ENCODE data around the gene ACSL4.
"Not testable (repeated sequence)": the region's sequence is repeated elsewhere in the genome, so short reads cannot be mapped to it uniquely, and the experiment has no call there.

Gene ACSL4

DNA sequence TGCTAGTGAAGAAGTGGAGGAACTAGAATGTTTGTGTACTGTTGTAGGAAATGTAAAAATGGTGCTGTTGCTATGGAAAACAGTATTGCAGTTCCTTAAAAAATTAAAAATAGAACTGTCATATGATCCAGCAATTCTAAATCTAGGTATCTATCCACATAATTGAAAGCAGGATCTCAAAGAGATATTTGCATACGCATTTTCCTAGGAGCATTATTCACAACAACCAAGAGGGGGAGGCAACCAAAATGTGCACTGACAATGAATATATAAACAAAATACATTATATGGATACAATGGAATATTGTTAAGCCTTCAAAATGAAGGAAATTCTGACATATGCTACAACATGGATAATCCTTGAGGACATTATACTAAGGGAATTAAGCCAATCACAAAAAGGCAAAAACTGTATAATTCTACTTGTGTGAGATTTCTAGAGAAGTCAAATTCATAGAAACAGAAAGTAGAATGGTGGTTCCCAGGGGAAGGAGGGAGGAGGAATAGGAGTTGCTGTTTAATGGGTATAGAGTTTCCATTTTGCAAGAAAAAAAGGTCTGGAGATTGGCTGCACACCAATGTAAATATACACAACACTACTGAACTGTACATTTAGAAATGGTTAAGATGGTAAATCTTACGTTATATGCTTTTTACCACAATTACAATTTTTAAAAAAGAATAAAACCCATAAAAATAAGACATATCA lies 72.5 kb downstream of the ACSL4 start:
- DNase-seq, result no peak

DNA sequence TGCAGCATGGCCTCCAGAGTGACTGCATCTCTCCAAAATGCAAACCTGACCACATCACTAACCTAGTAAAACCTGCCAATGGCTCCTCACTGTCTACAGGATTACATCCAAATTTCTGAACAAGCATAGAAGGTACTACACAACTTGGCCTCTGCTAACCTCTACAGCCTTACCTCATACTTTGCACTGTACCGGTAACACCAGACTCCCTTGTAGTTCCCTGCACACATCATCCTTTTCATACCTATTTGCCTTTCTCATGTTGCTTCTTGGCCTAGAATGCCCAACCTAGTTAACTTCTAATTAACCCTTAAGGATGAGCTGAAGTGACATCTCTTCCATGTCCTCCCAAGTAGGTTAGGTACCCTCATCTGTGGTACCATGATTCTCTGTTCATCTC lies 74.7 kb downstream of the ACSL4 start:
- no peak for DNase-seq

DNA sequence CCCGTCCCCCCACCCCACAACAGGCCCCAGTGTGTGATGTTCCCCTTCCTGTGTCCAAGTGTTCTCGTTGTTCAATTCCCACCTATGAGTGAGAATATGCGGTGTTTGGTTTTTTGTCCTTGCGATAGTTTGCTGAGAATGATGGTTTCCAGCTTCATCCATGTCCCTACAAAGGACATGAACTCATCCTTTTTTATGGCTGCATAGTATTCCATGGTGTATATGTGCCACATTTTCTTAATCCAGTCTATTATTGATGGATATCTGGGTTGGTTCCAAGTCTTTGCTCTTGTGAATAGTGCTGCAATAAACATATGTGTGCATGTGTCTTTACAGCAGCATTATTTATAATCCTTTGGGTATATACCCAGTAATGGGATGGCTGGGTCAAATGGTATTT lies 75.7 kb downstream of the ACSL4 start:
- not testable (repeated sequence) for DNase-seq

DNA sequence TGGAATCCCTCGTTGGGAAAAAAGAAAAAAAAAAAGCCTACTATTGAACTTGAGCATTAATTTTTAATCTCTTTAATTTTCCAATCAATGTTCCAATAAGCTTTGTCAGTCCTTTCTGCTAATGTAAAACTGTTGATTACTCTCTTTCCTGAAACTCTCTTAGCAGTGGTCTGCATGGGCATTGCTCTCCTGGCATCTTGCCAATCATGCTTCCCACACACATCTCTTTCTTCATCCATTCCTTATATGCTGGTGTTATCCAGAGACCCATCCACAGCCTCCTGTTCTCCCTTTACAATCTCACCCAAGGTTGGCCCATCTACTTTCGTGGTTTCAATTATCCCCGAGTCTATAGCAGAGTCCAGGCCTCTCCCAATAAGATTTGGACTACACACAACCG lies 76.3 kb downstream of the ACSL4 start:
- DNase-seq, result no peak

DNA sequence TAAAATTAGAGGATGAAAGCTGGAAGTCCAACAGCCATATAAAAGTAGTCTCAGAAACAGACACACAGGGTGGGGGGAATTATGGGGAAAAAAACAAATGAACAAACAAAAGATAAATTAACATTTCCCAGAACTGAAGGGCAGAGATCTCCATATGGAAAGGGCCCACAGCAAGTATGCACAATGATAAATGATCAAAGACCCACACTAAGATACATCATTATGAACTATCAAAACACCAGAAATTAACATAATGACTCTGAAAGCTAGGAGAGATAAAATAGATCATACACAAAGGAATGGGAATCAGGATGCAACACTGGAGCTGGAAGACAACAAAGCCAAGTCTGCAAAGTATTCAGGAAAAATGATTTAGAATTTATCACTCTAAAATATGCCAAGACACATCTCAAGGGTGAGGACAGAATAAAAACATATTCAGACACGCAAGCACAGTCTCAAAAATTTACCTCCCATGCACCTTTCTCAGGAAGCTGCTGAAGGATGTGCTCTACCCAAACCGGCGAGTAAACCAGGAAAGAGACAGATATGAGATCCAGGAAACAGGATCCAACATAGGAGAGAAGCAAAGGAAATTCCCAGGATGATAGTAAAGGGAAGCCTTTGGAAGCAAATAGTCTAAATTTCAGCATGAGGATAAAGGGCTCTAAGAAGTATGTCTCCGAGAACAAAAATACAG lies 77.4 kb downstream of the ACSL4 start:
- no peak for DNase-seq

DNA sequence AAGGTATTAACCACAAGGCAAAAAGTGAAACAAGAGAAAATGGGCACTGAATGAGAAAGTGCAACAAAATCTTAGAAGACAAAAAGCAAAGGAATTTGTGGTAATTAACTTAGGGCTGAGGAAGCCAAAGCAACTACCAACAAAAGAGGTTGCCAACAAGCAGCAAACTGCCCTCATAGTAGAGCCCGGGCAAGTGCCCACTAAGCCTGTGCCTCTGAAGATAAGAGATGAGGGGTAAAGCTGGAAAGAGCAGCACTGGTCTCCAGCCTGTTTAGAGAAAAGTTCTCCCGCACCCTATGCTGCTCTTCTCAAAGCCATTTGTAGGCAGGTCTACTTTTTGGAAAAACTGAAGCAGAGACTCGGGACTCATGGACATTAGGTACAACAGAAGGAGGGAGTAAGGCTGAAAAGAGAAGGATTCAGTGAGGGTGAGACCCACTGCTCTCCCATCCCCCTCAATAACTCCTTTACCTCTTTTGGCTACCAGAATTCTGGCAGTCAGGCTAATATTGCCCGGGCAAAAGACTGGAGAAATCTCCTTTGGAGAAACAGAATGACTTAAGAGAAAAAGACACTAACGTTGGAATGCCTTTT lies 78.4 kb downstream of the ACSL4 start:
- no peak for DNase-seq

DNA sequence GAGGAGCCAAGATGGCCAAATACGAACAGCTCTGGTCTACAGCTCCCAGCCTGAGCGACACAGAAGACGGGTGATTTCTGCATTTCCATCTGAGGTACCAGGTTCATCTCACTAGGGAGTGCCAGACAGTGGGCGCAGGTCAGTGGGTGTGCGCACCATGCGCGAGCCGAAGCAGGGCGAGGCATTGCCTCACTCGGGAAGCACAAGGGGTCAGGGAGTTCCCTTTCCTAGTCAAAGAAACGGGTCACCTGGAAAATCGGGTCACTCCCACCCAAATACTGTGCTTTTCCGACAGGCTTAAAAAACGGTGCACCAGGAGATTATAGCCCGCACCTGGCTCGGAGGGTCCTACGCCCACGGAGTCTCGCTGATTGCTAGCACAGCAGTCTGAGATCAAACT lies 88.4 kb downstream of the ACSL4 start:
- DNase-seq, result not testable (repeated sequence)

DNA sequence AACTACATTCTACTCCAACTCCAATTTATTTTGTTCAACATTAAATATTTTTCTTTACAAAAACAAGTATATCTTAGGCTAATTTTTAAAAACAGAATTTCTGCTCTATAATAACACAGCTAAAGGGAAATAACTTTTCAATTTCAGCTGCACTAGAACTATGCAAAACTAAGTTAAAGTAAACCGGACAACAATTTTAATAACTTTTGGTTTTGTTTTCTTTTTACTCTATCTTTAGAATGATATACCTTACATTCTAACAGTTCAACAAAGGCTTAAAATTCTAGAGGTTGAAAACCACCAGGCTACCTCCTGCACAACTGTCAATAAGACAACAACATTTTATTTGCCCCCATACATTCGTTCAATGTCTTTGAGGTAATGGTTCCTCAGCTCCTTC lies 89.4 kb downstream of the ACSL4 start:
- DNase-seq, result no peak

DNA sequence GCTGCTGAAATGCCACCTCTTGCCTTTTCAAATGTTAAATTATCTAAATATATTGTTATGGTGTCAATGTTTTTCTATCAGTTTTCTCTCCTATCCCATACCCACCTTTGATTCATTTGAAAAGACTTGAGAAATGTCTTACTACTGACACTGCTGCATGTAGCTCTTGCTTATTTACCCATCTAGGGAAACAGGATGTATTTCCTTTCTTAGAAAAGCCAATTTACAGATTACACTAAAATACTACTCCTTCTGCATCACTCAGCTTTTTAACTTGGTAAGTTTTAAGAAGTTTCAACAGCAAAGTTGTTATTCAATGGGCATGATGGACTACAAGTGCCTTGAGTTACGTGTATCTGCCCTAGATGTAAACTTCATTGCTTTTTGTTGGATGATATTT lies 94.9 kb downstream of the ACSL4 start:
- no peak for DNase-seq

DNA sequence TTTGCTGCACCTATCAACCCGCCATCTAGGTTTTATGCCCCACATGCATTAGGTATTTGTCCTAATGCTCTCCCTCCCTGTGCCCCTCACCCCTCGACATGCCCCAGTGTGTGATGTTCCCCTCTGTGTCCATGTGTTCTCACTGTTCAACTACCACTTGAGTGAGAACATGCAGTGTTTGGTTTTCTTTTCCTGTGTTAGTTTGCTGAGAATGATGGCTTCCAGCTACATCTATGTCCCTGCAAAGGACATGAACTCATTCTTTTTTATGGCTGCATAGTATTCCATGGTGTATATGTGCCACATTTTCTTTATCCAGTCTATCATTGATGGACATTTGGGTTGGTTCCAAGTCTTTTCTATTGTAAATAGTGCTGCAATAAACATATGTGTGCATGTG lies 95.6 kb downstream of the ACSL4 start:
- not testable (repeated sequence) for DNase-seq

DNA sequence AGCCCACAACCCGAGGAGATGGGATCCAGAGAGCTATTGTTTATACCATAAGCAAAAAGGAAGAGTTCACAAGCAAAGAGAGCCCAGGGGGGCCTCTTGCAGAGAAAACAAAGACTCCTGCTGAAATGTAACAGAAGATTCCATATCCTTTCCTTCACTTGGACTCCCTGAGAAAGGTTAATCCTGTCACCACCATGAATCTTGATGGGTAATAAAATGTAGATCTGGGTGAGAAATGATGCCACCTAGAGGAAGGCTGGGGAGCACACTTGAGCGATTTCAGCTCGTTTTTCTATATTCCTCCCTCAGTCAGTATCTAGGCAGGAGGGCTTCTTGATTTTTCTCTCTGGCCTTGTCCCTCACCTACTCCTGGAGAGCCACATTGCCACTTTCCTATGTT lies 97.9 kb downstream of the ACSL4 start:
- no peak for DNase-seq

DNA sequence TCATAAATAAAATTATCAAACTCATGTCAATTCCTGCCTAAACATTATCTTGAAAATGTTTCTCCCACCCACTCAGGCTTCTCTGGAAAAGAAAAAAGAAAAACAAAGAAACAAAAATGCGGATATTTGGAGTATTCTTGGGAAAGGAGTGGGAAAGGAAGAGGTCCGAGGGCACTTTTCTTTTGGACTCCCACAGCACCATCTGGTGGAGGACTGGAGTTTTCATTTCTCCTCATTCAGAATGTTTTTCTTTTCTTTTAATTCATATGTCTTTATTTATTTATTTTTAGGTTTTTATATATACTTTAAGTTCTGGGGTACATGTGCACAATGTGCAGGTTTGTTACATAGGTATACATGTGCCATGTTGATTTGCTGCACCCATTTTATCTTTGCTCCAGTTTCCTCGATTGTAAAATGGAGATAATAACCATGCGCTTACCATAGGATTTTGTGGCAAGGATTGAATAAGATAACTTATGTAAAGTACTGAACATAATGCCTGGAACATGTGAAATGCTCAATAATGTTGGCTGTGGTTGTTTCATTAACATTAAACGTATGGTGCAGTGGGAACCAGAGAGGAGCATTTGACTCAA lies 100.1 kb downstream of the ACSL4 start:
- DNase-seq, result no peak

DNA sequence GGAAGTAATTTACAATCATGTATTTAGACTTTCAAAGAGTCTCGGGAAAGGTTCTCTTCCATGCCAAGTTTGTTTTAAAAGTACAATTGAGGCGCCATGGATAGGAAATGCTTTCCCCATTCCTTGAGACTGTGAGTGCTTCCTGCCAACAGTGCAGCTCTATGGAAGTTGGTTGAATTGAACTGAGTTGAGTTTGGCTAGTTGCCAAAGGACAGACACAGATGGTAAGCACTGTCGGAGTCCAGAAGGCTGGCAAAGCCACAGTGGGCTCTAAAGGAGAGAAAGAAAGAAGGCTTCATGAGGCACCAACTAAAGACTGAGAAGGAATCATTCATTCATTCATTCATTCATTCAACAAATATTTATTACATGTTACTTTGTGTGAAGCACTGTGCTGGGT lies 103.7 kb downstream of the ACSL4 start:
- DNase-seq, result no peak

DNA sequence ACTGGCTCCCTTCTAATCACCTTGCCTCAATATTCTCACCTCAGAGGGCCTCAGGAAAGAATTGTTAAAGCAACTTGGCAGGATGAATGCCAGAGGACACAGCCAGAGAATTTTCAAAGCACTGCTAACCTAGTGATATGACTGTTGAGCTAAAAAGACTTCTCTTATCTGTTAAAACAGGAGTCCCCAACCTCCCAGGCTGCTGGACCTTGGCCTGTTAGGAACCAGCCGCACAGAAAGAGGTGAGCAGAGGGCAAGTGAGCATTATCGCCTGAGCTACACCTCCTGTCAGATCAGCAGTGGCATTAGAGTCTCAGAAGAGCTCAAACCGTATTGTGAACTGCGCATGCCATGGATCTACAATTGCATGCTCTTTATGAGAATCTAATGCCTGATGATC lies 106.4 kb downstream of the ACSL4 start:
- DNase-seq, result no peak

DNA sequence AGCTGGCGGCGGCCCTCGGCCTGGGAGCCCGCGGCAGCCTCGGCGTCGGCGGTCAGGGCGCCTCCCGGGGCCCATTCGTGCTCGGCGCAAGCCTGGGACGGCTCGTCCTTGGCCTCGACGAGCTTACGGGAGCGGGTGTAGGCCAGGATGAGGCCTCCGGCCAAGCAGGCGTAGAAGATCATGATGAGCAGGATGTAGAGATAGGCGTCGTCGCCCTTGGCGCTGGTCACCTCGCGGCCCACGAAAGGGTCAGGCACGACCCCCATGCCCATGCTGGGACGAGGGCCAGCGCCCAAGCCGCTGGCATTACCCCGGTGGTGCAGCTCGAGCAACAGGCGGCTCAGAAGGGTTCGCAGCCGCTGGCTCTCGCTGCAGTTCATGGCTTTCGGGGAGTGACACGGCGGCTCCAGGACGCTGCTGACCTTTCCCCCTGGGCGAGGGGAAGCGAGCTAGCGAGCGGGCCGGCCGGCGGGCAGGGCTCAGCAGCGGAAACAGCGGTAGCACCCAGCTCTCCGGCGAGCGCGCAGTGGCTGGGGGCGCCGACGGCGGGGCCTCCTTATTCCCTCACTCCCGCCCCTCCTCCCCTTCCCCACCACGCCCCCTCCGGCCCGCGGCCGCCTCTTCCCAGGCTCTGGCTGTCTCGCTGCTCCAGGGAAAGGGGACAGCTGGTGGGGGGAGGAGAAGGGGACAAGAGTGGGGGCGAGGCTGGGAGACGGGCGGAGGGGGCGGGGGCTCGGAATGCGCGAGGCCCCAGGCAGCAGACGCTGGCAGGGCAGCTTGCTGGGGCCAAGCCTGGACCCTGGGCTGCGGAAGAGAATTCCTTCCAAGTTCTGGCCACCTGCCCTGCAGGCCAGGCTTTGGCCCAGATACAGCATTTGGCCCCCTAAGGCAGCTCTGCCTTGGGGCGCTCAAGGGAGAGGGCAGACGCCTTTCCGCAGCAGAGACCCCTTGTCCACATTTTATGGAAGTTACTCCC lies 108.1 kb downstream of the ACSL4 start, which contains the start of gene KCNE5:
TSS of gene KCNE5 (minus strand) at position 532 of the 976 bp plus-strand sequence. CDS start at position 380, 152 bp downstream.
- DNase-seq, result no peak

DNA sequence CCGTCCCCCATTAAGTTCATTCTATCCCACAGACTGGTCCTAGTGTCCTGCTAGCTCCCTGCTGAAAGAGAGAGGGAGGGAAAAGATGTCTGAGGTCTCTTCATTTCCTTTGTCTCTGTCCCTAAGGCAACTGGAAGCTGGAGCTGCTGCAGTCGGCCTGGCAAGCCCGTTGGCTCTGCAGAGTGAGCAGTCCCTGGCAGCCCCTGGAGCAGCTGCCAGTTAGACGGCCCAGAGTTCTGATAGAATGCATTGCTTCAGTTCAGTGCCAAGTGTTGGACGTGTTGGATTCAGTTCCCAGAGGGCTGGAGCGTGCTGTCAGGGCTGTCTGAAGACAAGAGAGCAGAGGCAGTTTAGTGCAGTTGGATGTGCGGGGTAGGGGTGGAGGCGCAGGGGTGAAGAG lies 109.1 kb downstream of the ACSL4 start:
- DNase-seq, result no peak

DNA sequence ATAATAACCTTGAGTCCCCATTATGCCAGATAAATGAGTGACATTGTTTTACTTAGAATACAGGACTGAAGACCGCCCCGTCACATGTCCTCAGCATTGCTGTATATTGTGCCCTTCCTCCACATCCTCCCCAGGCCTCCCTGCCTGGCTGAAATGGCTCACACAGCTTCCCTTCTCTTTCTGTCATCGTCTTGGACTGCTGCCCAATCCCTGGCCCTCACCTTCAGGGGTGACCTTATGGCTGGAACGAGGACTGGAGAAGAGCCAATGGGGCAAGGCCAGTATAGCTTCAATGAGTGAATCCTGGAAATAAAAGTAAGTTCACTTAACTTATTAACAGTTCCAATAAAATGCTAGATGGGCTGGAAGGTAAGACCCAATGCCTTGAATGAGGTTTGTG lies 110.8 kb downstream of the ACSL4 start:
- no peak for DNase-seq

DNA sequence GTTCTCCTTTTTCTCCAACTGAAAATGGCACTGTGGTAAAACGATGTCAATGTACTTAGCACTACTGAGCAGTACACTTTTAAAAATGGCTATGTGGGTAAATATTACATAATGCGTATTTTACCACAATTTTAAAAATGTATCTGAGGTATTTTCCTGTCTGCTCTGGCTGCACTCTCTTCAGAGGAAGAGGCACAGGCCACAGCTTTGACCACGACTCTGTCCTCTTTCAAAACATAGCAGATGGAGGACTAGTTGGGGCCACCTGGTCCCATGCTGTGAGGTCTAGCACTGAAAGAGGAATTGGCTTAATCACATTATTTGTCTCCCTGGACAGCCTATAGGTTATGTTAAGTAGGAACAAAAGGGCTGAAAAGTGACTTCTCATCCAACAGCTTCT lies 113.3 kb downstream of the ACSL4 start:
- no peak for DNase-seq

DNA sequence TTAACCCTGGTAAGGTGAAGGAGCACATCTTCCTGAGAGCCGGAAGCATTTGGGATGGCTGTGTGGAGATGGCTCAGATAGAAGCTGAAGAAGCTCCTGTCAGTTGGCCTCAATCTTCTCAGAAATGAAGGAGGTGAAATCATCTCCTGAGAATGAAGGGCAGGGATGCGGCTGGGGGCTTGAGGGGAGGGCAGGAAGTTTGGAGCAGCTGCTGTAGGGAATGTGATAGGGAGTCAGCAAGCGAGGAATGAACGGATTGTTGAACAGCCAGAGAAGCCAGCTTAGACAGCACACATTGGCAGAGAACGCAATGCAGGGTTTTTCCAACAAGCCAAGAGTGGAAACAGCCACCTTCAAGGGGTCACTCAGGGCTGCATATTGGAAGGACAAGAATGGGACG lies 118.1 kb downstream of the ACSL4 start:
- no peak for DNase-seq

DNA sequence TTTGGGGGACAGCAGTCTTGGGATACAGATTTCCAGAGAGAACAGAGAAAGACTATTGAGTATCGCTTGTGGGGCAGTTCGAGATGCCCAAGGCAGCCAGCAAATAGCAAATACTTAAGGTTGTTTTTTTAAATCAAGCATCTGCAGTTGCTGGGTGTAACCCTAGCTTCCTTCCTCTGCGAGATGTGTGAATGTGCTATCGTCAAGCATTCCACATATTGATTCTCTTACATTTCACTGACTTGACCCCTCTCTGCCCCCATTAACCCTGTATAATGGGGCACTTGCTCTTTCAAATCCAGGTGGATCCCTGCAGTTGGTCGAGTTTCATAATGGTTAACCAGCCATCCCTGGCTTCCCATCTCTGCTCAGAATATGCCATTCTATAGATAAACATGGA lies 131.6 kb downstream of the ACSL4 start:
- DNase-seq, result no peak

DNA sequence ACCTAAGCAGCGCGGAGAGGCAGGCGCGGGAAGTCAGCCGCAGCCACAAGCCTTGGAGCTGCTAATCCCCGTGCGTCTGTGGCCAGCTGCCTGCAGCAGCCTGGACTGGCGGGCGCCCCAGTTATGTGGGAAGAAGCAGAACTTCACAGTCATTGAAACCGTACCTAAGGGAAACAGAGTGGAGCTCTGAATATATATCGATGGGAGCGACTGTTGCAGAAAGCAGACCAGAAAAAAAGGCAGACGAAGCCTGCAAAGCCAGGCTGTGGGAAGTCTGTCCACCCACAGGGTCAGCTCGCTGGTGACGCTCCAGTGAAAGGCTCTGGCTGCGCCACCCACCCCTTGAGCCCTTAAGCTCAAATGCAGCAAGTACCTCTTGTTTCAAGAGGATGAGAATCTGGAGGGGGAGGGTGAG lies 132.8 kb downstream of the ACSL4 start:
- DNase-seq, result no peak

DNA sequence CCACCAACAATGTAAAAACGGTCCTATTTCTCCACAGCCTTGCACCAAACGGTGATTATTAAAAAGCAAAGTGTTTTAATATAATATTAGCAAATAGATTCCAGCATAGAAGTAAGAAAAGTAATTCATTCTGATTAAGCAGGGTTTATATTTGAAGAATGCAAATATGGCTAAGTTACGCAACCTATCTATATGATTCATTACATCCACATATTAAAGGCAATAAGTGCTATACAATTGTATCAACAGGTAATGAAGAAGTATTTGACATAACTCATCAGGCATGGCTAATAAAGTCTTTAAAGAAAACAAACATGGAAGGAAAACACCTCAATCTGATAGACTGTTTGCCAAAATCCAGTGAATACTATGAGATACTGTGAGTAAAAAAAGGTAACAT lies 137.0 kb downstream of the ACSL4 start:
- no peak for DNase-seq
